GM12872 (cell line): ENCODE data around the gene NPPC.

Experiments
- CTCF ChIP-seq: IDR thresholded peaks from 3 replicates; pipeline ENCODE4 v1.5.1; 2011; ENCODE audit warnings: low read depth, mild to moderate bottlenecking, low read length, moderate library complexity; ENCODE audit not compliant: insufficient read depth

The NPPC gene

GRCh38 chr2:231887756-231888155 is 38.4 kb downstream of the NPPC start:
- no peak for TF ChIP-seq CTCF

GRCh38 chr2:231886071-231886681 is 40.0 kb downstream of the NPPC start:
- no peak for TF ChIP-seq CTCF

- TF ChIP-seq CTCF = no peak
Measured at GRCh38 chr2:231884438-231885140, 41.6 kb downstream of the NPPC start.

GRCh38 chr2:231883468-231883881 is 42.7 kb downstream of the NPPC start:
- no peak for TF ChIP-seq CTCF

- TF ChIP-seq CTCF = no peak
Measured at GRCh38 chr2:231882646-231883045, 43.5 kb downstream of the NPPC start.

GRCh38 chr2:231879216-231879615 is 47.0 kb downstream of the NPPC start:
- no peak for TF ChIP-seq CTCF

- no peak for TF ChIP-seq CTCF
Measured at GRCh38 chr2:231877533-231878456, 48.4 kb downstream of the NPPC start.
